Stimulated activated naive CD8-positive, alpha-beta T cell treated with anti-CD3 and anti-CD28 coated beads, Interleukin-15, Interleukin-2, amounts not matched to agents 100 U/mL and 50 U/mL, for 24 hours (primary cell): ENCODE measurements around the gene SLC22A4.

Experiments used
- ATAC-seq: fragments of 150-1000 bp; cut with Tn5 transposase; one replicate; pipeline ENCODE4 v1.10.0; 2021
- DNase-seq: peaks from one replicate; pipeline ENCODE4 v3.0.0; 2021

Gene SLC22A4

DNA sequence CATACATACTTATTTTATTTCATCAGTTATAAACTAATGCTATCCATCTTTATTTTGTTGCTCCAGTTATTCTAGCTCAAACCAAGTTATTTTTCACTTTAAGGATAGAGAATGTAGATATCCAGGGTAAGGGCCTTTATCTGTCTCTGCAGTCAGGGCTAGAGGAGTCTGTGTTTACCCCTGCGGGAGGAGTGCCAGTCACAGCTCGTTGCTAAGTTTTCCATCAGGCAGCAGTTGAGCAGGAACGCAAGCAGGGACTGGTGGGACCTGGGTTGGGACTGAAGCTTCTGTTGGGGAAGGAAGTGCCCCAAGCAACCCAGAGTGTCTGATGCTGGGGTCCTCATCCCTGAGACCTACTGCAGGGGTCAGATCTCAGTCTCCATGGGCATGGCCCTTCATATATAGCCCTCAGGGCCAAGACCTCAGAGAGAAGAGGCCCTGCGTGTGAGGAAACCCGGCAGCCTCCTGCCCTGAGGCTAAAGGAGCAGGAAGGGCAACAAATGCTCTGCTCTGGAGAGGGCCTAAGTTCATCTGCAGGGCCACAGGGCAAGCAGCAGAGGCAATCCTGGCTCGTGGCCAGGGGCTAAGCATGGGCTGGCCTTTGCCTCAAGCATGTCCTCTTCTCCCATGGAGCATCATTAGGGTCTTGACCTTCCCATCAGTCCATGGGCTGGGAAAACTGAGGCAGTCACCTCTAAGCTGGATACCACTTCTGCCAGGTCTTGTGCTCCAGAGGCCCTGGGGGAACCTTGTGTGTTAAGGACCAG is 6.6 kb downstream of the SLC22A4 start:
- ATAC-seq, result no peak
- DNase-seq, result no peak

DNA sequence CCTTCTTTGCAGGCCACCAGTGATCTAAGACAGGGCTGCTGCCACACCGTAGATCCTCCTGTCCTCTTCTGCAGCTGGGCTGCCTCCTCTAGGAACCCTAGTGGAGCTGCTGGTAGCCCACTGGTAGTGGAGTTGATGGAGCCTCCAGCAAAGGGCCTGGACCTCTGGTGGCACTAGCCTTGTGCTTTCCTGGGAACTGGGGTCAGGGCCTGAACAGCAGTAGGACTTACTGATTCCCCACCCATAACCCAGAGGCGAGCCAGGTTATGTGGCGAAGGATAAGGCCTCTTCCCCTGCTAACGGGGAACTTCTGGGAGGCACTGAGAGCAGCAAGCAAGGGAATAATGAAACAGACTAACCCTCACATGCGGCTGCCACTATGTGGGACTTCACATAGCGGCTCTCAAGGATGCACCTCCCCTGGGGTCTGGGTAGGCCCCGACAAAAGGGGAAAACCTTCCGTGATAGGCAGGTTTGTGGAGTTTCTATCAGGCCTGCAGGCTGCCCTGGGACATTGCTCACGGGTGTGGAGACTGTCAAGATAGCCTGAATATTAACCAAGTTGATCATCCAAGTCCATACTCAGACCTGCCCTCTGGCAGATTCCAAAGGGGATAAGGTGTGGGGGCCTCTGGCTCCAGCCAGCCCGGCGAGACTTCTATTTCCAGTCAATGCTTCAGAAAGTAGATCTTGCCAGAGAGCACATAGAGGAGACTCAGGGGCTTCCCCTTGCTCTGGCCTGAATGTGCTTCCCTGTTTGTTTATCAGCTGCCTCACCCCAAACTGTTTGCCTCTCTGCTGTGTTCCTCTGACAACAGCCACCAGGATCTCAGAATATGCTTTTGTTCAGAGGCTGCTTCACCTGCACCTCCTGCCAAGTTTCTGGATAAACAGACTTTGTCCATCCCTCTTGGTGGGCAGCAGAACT is 7.4 kb downstream of the SLC22A4 start:
- ATAC-seq (no peak), DNase-seq (no peak)

DNA sequence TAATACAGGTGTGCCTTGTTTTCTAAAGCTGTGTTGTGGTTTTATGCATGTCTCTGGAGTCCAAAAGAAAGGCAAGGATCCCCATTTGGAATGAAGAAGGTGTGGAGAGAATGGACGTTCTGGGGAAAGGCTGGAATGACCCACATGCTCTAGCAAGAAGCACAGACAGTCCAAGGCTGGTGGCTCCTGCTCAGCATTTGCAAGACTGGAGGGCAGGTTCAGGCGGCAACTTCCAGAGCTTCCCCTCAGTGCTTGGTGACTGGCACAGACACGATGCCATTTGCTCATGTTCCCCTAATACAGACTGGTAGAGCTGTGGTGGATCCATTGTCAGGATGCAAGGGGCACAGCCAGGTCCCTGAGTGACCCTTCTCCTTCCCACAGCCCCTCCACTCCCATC is 8.2 kb downstream of the SLC22A4 start:
- DNase-seq (no peak), ATAC-seq (no peak)

DNA sequence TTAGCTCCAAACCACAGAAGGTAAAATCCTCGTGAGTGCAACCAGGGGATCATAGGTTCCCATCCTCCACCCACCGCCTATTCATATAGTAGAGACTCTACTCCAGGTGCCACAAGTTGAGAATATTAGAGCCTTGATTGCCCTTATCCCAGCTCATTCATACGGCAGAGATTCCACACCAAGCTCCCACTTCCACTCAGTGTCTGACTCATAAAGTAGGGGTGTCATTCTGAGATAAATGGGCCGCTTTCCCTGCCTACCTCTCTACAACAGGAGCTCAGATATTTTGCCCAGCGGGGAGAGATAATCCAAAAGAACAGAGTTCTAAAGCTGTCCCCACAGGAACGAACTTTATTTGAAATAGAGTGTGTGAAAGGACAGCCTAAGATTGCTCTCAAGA is 9.4 kb downstream of the SLC22A4 start:
- DNase-seq (no peak), ATAC-seq (no peak)

DNA sequence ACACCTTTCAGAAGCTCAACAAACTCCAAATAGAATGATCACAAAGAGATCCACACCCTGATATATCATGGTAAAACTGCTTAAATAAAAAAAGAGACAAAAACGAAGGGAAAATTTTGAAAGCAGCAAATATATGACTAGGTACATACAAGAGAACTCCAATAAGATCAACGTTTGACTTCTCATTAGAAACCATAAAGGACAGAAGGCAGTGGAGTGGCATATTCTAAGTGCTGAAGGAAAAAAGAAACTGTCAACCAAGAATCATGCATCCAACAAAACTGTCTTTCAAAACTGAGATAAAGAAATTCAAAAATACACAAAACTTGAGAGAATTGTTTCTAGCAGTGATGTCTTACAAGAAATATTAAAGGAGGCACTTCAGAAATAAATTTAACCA is 11.2 kb downstream of the SLC22A4 start:
- ATAC-seq (no peak), DNase-seq (no peak)

DNA sequence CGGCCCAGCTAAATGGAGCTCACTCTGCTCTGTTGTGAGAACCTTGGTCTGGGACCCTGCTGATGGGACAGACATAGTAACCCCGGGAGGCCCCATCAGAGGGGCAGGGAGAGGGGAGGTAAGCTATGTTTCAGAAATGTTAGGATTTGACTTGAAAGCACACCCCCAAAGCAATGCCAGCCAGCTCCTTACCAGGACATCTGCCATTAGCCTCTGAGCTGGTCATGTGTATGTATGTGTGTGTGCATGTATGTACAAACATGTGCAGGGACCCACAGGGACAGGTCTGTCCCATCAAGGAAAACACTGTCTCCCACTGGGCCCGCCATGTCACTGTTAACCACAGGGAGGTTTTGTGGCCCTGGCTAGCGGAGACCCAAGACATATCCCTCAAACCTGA is 14.5 kb downstream of the SLC22A4 start:
- no peak for DNase-seq
- ATAC-seq, result no peak

DNA sequence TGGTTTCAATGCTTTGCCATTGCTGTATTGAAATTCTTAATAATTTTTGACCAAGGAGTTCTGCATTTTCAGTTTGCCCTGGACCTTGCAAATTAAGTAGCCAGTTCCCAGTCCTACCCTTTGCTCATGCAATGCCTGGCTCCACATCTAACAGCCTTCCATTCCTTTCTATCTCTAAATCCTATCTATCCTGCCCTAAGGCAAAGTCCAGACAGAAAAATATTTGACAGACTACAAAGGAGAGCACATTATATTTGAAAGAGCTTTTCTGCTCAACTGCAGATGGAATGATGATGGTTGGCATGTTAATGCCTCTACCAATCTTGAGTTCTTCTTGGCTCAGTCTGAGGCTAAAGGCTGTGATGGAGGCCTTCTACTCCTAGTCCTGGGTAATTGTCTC is 15.5 kb downstream of the SLC22A4 start:
- DNase-seq, result no peak
- no peak for ATAC-seq

DNA sequence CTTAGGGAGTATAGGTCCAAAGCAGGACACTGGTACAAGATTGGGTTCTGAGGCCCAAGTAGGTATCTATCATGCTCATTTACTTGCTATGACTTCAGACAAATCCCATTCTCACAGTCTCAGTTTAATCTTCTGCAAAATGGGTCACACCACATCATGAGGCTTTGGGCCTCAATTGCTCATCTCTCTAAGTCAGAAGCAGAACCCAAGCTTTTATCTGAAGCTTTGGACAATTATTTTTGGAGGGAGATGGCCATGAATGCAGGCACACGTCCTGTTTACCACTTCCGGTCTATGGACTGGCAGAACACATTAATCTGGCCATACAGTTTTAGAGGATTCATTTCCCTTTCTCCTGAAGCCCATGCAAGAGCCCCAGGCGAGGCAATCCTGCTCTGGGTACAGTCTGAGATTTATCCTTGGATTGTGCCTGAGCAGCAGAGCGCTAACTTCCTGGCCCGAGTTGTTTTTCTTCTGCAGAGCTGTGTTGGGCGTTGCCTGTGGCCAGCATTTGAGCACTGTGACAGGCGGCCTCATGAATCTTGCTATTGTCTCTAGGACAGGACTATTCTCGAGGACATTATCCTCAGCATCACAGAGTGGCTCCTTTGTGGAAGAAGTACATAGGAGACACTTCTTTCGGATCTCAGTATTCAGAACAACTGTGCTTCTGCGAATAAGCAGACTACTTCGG is 16.1 kb downstream of the SLC22A4 start:
- DNase-seq, result no peak
- no peak for ATAC-seq

DNA sequence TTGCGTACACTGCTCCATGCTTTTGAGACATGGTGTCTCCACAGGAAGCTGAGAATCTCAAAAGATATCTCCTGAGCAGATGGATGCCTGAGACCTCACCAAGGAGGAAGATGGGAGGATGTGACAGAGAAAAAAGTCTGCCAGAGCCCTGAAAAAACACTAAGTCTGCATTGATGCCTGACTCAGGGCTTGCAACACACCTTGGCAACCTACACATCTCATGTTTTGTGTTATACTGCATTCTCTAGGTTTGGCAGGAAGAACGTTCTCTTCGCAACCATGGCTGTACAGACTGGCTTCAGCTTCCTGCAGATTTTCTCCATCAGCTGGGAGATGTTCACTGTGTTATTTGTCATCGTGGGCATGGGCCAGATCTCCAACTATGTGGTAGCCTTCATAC is 19.2 kb downstream of the SLC22A4 start:
- no peak for DNase-seq
- no peak for ATAC-seq

DNA sequence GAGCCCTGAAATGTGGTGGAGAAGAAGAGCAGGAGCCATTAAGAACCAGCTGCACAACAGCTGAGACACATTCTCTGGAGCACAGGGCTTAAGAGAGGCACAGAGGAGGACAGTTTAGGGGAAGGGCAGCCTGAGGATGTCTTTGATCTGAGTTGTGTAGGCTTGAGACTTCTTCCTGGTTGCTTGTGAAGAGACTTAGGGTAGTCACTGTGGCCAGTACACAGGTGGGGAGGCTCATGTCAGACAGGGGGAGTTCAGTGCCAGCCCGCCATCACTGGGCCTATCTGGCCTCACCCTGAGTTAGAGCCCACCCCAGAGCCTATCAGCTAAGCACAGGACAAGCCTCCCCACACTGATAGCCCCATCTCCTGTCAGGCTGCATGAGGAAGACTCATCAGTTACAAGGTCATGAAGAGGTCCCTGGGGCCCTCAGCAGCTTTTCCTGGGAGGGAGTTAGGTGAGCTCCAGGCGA is 19.8 kb downstream of the SLC22A4 start:
- DNase-seq (no peak), ATAC-seq (no peak)

DNA sequence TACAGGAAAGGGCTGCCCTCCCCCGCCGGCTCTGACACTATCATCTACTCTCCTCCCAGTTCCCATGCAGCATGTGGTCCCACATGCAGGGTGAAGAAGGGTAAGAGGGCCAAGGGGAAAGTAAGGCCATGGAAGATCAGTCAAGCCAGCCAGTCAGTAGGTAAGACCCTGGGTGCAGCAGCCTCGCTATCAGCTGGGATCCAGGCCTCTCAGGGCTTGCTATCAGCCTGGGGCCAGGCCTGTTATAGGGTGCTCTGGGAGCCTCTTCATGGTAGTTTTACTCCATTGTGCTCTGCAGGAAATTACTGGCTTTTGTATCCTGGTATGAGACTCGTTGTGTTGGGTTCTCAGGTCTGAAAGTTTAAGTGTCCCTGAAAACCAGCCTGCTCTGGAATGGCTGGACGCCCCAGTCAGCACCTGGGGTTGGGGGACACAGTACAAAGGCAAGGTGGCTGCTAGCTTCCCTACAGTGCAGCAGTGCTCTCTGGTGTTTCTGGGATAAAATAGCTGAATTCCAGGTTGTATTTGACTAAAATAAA is 21.4 kb downstream of the SLC22A4 start:
- no peak for DNase-seq
- no peak for ATAC-seq

DNA sequence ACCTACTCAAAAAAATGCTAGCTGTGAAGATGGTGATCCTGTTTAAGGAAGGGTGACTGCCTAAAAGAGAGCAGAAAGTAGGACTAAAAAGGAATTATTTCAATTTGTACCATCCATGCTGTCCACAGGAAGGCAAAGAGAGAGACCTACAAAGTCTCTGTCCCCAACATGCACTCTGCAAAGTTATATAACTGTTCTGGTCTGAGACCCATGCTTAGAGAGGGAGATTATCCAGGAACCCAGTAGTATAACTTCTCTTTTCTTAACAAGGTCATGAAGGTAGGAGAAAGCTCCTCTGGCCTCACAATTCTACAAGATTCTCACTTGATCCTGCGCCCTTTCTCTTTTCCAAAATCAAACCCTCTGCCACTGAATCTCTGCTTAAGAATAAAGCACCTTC is 25.8 kb downstream of the SLC22A4 start:
- DNase-seq (no peak), ATAC-seq (no peak)

DNA sequence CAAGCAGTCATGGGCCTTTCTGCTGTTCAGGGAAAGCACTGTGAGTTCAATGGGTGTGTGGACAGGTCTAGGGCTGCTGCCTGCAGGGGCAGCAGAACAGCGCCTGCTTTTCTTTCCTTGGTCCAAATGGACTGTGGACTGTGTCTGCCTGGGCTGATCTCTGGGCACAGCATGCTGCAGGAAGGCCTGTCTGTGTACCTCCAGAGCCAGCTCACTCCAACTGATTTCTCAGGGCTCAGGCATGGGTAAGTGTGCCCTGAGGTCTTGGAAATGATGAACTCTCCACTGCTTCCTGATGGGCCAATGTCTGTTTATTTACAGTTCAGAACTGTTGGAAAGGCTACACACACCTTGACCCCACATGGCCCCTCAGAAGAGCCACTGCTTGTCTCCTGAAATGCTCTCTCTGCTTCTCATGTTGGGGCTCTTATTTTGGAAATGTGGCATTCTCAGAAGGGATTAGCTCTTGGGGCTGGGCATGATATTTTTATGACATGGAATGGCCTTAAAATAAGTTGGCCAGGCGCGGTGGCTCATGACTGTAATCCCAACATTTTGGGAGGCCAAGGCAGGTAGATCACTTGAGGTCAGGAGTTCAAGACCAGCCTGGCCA is 27.0 kb downstream of the SLC22A4 start:
- no peak for DNase-seq
- no peak for ATAC-seq

DNA sequence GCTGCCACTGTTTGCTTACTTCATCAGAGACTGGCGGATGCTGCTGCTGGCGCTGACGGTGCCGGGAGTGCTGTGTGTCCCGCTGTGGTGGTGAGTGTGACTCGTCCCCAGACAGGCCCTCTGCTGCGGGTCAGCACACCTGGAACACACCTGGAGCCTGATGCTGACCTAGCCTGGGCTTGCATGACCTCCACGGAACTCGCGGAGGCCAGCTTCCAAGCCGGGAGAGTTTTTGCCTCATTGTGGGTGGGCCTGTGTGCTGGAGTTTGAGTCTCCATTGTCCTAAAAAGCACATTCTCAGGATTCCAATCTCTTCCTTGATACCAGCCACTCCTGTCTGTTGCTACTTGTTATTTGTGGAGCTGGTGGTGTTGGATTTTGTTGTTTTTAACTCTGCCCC is 28.1 kb downstream of the SLC22A4 start:
- DNase-seq, result no peak
- ATAC-seq, result no peak

DNA sequence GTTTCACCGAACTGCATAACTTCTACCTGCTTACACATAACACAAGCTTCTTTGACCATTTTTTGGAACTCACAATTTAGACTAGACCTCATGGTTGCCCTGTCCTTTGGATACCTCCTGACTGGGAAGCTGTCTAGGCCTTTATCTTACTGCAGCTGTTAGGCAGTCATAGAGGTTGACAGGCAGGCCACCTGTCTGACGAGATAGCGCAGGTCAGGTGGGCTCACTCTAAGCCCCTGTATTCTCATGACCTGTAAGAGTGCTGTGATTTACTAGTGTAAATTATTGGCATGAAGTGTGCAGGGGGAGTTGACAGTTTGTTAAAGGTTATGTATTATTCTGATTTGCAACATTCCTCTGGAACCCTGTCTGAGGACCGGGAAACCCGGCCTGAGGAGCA is 29.0 kb downstream of the SLC22A4 start:
- no peak for ATAC-seq
- DNase-seq, result no peak

DNA sequence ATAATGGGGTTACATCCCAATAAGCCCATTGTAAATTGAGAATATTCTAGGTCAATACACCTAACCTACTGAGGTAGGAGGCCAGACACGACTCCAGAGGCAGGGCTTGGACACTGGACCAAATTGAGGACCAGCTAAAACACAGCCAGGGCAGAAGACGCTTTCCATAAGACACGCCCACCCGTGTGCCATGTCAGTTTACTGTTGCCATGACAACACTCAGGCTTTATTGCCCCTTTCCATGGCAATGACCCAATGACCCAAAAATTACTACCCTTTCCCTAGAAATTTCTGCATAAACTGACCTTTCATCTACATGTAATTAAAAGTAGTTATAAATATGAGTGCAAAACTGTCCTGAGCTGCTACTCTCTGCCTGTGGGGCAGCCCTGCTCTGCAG is 31.5 kb downstream of the SLC22A4 start:
- no peak for ATAC-seq
- DNase-seq, result no peak

DNA sequence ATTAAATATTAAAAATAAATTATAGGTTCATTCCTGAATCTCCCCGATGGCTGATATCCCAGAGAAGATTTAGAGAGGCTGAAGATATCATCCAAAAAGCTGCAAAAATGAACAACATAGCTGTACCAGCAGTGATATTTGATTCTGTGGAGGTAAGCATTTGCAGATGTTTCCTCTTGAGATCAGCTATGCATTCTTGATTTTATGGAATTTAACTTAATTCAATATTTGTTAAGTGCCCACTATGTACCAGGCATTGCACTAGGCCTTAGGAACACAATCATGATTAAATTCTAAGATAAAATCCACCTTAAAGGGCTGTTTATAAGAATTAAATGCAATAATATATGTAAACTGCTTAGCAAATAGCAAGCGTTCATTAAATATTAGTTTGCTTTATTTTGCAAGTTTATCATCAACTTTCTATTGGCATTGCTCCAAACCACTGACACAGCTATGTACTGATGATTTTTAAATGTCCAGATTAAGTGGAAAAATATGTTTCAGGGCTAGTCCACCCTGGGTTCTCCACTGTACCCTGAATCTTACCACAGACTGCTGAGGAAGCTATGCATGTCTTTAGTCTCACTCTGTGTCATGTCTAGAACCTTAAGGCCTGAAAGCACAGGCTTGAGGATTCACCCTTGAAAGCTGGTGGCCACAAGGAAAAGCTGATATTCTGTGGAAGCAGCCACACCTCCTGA is 33.2 kb downstream of the SLC22A4 start:
- DNase-seq, result no peak
- ATAC-seq, result no peak

DNA sequence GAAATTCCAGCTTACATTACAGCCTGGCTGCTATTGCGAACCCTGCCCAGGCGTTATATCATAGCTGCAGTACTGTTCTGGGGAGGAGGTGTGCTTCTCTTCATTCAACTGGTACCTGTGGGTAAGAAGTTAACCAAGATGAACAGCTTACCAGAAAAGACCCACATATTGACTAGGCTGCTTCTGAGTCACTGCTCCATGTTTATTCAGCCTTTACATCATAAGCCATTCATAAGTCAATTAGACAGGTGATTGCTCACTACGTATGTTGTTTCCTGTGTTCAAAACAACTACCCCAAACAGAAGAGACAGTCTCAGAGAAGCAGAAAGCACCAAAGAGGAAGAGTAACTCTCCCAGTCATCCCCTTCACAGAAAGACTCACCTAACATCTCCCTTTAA is 40.6 kb downstream of the SLC22A4 start:
- no peak for ATAC-seq
- no peak for DNase-seq

DNA sequence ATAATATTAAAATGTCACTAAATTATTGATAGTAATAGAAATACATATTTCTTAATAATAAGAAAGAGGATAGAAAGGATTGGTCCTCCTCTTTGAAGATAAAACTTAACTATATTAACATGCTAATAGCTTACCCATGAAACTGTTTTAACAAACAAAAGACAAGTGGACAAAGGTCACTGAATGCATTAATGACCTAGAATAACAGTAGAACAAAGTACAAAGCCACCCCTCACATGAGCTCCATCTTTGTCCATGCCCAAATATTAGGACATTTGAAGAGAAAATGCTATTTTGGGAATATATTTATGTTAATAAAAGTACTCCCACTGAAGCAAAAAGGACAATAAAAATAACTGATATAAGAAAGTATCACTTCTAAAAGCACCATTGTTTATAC is 41.2 kb downstream of the SLC22A4 start:
- ATAC-seq (no peak), DNase-seq (no peak)

DNA sequence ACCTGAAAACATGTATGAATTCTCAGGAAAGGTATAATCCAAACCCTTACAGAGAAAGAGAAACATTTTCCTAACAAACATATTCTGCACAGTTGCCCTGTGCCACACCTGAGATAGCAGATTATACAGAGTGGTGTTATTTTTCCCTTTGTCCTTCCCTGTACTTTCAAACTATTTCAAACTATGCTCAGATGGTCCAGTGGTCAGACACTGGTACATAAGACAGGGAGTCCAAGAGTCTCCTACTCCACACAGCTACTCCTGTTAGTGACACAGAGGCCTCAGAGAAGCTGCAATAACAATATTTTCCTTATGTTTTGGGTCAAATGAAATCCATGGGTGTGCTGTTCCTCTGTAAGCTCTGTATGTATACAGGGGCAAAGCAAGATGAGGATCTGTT is 45.3 kb downstream of the SLC22A4 start:
- DNase-seq (no peak), ATAC-seq (no peak)
